Mucosa of rectum (tissue), 2 donors: ENCODE data around the gene STRIP1.

ENCODE experiments used
- H3K27ac ChIP-seq, 2 donors: one replicate each; pipeline ENCODE4 v1.7.0; 2013; ENCODE audit warnings: inconsistent platforms in 2 of 2, low read depth in 2 of 2, low read length in 2 of 2
- H3K27me3 ChIP-seq, 2 donors: one replicate each; pipeline ENCODE4 v1.7.0; 2013; ENCODE audit warnings: low read length in 2 of 2; ENCODE audit not compliant: control insufficient read depth in 2 of 2, insufficient read depth in 2 of 2
- H3K36me3 ChIP-seq, 2 donors: one replicate each; pipeline ENCODE4 v1.7.0; 2013; ENCODE audit warnings: low read length in 2 of 2; ENCODE audit not compliant: control insufficient read depth in 2 of 2, insufficient read depth in 2 of 2
- H3K4me1 ChIP-seq, 2 donors: one replicate each; pipeline ENCODE4 v1.7.0; 2013; ENCODE audit warnings: low read length in 2 of 2, mild to moderate bottlenecking in 1 of 2; ENCODE audit not compliant: control insufficient read depth in 2 of 2, insufficient read depth in 2 of 2
- H3K4me3 ChIP-seq, 2 donors: one replicate each; pipeline ENCODE4 v1.7.0; 2013; ENCODE audit warnings: low read length in 2 of 2
- H3K9ac ChIP-seq, 2 donors: one replicate each; pipeline ENCODE4 v1.7.0; 2013; ENCODE audit warnings: low read length in 2 of 2, low read depth in 1 of 2, mild to moderate bottlenecking in 1 of 2
- H3K9me3 ChIP-seq, 2 donors: one replicate each; pipeline ENCODE4 v1.7.0; 2013; ENCODE audit warnings: low read length in 2 of 2; ENCODE audit not compliant: control insufficient read depth in 2 of 2
- donor health status: healthy.
- donor health status: Normal muscosa, but diverticular disease.

Gene STRIP1, protein sequence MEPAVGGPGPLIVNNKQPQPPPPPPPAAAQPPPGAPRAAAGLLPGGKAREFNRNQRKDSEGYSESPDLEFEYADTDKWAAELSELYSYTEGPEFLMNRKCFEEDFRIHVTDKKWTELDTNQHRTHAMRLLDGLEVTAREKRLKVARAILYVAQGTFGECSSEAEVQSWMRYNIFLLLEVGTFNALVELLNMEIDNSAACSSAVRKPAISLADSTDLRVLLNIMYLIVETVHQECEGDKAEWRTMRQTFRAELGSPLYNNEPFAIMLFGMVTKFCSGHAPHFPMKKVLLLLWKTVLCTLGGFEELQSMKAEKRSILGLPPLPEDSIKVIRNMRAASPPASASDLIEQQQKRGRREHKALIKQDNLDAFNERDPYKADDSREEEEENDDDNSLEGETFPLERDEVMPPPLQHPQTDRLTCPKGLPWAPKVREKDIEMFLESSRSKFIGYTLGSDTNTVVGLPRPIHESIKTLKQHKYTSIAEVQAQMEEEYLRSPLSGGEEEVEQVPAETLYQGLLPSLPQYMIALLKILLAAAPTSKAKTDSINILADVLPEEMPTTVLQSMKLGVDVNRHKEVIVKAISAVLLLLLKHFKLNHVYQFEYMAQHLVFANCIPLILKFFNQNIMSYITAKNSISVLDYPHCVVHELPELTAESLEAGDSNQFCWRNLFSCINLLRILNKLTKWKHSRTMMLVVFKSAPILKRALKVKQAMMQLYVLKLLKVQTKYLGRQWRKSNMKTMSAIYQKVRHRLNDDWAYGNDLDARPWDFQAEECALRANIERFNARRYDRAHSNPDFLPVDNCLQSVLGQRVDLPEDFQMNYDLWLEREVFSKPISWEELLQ

DNA sequence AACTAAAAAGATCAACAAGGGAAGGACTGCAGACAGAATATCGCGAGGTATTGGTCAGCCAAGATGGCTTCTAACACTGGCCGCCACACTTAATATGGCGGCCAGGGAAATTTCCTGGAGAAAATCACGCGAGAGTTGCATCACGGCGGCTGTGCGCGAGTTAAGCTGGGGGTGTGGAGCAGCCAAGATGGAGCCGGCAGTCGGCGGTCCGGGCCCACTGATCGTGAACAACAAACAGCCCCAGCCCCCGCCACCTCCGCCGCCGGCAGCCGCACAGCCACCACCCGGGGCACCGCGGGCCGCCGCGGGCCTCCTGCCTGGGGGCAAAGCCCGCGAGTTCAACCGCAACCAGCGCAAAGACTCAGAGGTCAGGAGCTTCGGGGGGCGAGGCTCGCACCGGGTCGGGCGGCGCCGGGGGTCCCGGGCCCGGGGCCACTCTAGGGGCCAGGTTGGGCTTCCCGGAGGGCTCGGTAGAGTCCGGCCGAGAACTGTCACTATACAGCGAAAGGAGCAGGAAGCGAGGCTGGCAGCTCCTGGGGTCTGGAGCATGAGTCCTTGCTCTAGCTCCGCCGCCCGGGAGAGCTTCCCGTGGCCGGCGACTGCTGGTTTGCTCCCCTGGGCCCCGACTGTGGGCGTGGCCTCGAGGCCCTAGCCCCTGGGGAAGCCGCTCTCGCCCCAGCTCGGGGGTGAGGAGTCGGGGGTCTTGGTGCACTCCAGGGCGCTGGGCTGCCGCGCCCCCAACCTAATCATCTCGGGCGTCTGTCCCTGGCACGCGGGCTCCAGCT is at the start of gene STRIP1:
STRIP1 (plus strand) TSS at position 174 of the 785 bp plus-strand sequence; CDS start at position 188, 14 bp downstream.
- no peaks in the 10 kb centered on the region for H3K9me3 ChIP-seq
- peaks cover 20 to 22% of the 10 kb centered on the region in 2 donors for H3K36me3 ChIP-seq
- peak within 1 kb of the TSS; percentile 77 to 88 for H3K4me3 ChIP-seq
- peaks cover 8 to 13% of the 10 kb centered on the region in 2 donors for H3K4me1 ChIP-seq
- H3K9ac ChIP-seq, result peak within 1 kb of the TSS; percentile 79 to 85
- no peaks in the 10 kb centered on the region for H3K27me3 ChIP-seq
- H3K27ac ChIP-seq, result peak within 1 kb of the TSS; percentile 73 to 74

DNA sequence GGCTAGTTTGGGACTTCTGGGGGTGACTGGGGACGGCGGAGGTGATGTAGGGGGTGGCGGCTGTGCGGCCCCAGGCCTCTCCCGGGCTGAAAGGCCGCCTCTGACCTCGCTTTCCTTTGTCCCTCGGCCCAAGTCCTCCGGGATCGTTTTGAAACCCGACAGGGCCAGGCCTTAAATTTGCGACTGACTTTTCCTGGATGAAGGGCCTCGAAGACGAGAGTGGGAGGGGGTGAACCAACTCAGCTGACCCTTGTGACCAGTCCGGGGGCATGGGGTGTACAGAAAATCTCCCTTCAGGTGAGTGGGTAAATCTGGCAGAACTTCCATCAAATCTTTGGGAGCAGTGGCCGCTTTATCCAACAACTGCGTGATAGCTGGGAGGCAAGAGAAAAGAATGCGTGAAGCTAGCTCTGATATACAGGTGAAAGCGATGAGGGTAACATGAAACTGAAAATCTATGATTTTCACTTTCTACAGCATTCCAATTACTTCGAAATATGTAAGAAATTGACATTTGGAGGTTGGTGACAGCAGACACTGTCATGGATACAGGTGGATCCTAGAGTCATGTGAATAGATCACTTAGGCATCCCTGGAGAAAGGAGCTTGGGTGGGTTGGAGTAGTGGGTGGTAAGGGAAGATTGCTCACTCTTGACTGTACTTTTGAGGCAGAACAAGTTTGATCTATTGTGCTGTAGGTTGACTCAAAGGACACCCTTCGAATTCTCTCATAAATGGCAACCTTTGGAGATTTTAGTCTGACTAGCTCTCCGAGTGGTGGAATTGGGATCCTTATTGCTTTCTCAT is 49.0 kb upstream of the STRIP1 start:
- Histone ChIP-seq H3K27me3 (no peaks in the 10 kb centered on the region), H3K9me3 (no peaks in the 10 kb centered on the region), H3K4me1 (peaks cover 19 to 28% of the 10 kb centered on the region in 2 donors), H3K9ac (peak overlapping the region; percentile 79 to 92), H3K36me3 (peaks cover 0 to 9% of the 10 kb centered on the region in 2 donors), H3K27ac (peak overlapping the region; percentile 94 to 96), H3K4me3 (peak overlapping the region; percentile 82 to 88)

GRCh38 chr1:109986054-109986444 is 48.4 kb upstream of the STRIP1 start:
- H3K9me3 ChIP-seq, result no peaks in the 10 kb centered on the region
- H3K4me3 ChIP-seq, result peak overlapping the region; percentile 82 to 88
- H3K36me3 ChIP-seq, result peaks cover 0 to 9% of the 10 kb centered on the region in 2 donors
- H3K27me3 ChIP-seq, result no peaks in the 10 kb centered on the region
- peaks cover 16 to 22% of the 10 kb centered on the region in 2 donors for H3K4me1 ChIP-seq
- no peak overlapping the region for H3K27ac ChIP-seq
- peak overlapping the region; percentile 79 to 92 for H3K9ac ChIP-seq

GRCh38 chr1:109988349-109988914 is 46.0 kb upstream of the STRIP1 start:
- H3K36me3 ChIP-seq, result peaks cover 0 to 9% of the 10 kb centered on the region in 2 donors
- H3K27ac ChIP-seq, result no peak overlapping the region
- no peaks in the 10 kb centered on the region for H3K9me3 ChIP-seq
- H3K27me3 ChIP-seq, result no peaks in the 10 kb centered on the region
- peaks cover 16 to 22% of the 10 kb centered on the region in 2 donors for H3K4me1 ChIP-seq
- H3K4me3 ChIP-seq, result no peak overlapping the region
- no peak overlapping the region for H3K9ac ChIP-seq

- peaks cover 0 to 9% of the 10 kb centered on the region in 2 donors for H3K36me3 ChIP-seq
- H3K9ac ChIP-seq, result no peak overlapping the region
- H3K4me3 ChIP-seq, result no peak overlapping the region
- H3K9me3 ChIP-seq, result no peaks in the 10 kb centered on the region
- H3K27ac ChIP-seq, result no peak overlapping the region
- peaks cover 21 to 22% of the 10 kb centered on the region in 2 donors for H3K4me1 ChIP-seq
- no peaks in the 10 kb centered on the region for H3K27me3 ChIP-seq
Measured at GRCh38 chr1:109989506-109990301, 44.7 kb upstream of the STRIP1 start.

DNA sequence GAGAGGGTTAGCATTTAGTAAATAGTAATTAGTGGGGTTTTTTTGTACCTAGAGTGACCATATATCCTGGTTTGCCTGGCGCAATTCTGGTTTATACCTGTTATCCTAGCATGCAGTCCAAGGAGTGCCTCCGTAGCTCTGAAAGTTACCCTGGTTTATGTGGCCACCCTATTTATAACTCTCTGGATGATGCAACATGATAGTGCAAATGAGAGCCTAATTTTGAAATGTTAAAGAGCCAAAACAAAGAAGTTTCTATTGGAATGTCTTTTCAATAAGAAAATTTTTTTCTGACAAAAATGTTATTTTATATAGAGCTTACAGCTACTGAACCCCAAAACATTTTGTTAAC is 44.1 kb upstream of the STRIP1 start:
- Histone ChIP-seq H3K9me3 (no peaks in the 10 kb centered on the region), H3K4me3 (no peak overlapping the region), H3K27me3 (no peaks in the 10 kb centered on the region), H3K9ac (no peak overlapping the region), H3K27ac (no peak overlapping the region), H3K36me3 (peaks cover 0 to 9% of the 10 kb centered on the region in 2 donors), H3K4me1 (peaks cover 20 to 27% of the 10 kb centered on the region in 2 donors)

DNA sequence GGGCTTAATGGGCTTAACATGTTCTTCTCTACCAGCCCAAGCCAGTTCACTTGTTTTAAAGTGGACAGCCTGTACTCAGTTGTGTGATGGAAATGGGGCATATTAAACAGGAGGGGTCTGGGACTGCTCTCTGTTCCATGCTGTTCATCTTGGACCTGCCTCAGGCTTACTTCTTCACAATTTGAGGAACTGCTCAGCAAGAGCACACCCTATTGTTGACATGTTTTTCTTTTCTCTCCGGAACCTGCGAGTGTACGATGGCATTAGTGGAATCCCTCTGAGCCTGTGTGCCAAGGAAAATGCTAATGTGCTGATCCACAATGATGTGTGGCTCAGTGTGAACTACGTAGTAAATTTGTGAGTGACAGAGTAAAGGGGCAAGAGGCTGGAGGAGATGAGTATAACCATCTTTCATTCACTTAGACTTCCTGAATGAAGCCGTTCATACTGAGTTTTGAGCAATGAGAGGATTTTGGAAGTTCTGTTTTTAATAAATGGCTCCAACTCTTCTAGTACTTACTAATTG is 43.0 kb upstream of the STRIP1 start:
- no peaks in the 10 kb centered on the region for H3K27me3 ChIP-seq
- no peak overlapping the region for H3K9ac ChIP-seq
- H3K36me3 ChIP-seq, result peaks cover 5 to 9% of the 10 kb centered on the region in 2 donors
- no peak overlapping the region for H3K27ac ChIP-seq
- peaks cover 9 to 17% of the 10 kb centered on the region in 2 donors for H3K4me1 ChIP-seq
- no peaks in the 10 kb centered on the region for H3K9me3 ChIP-seq
- no peak overlapping the region for H3K4me3 ChIP-seq

GRCh38 chr1:109993885-109994284 is 40.5 kb upstream of the STRIP1 start:
- Histone ChIP-seq H3K36me3 (peaks cover 7 to 8% of the 10 kb centered on the region in 2 donors), H3K9ac (no peak overlapping the region), H3K4me3 (no peak overlapping the region), H3K27me3 (no peaks in the 10 kb centered on the region), H3K27ac (no peak overlapping the region), H3K9me3 (no peaks in the 10 kb centered on the region), H3K4me1 (peaks cover 12 to 19% of the 10 kb centered on the region in 2 donors)
